PC-3 (cell line): ENCODE data around the gene LGALS16. TPM values are rescaled to one million over a fixed set of nuclear protein-coding genes. Genes with fewer than 3 reads are reported as not detected.
"Not testable (repeated sequence)": the region's sequence is repeated elsewhere in the genome, so short reads cannot be mapped to it uniquely, and the experiment has no call there.

ENCODE experiments used
- ATAC-seq: fragments of 200-7000 bp; cut with Tn5 transposase; 2 replicates; pipeline ENCODE4 v1.9.1; 2020; ENCODE audit warnings: mild to moderate bottlenecking, moderate library complexity
- BruUV-seq: library from RNA; stranded (reverse); fragments of 400-500 nt; replicated peaks from 2 replicates; lab custom pipeline; 2021; lab: Mats Ljungman, UMichigan
- CTCF ChIA-PET: fragments of 300-600 bp; sonication (Branson Sonifier 250); formaldehyde crosslinking; loops from one replicate; lab custom pipeline; 2022; ENCODE audit warnings: antibody characterized with exemption; lab: Charles Lee
- POLR2A ChIA-PET: fragments of 300-600 bp; sonication (Branson Sonifier 250); formaldehyde crosslinking; loops from one replicate; lab custom pipeline; 2022; ENCODE audit warnings: antibody characterized with exemption; ENCODE audit not compliant: unreplicated experiment; lab: Charles Lee
- DNase-seq: peaks from one replicate; pipeline ENCODE4 v3.0.0-alpha.2; 2015
- H2AFZ ChIP-seq: fragments of 300-600 bp; sonication (generic); 2 replicates; pipeline ENCODE4 v1.6.0; 2016; ENCODE audit warnings: antibody characterized with exemption, low read length
- H3F3A ChIP-seq: fragments of 300-600 bp; sonication (generic); one replicate; pipeline ENCODE4 v1.6.0; 2017; ENCODE audit warnings: antibody characterized with exemption, low read length, control low read depth, mild to moderate bottlenecking; ENCODE audit not compliant: unreplicated experiment
- H3K27ac ChIP-seq: fragments of 300-600 bp; sonication (generic); 2 replicates; pipeline ENCODE4 v1.5.1; 2016; ENCODE audit warnings: mild to moderate bottlenecking, low read length
- H3K27me3 ChIP-seq: fragments of 300-600 bp; sonication (generic); 2 replicates; pipeline ENCODE4 v1.6.1; 2016; ENCODE audit warnings: low read length, mixed read lengths
- H3K36me3 ChIP-seq: fragments of 300-600 bp; sonication (generic); 2 replicates; pipeline ENCODE4 v1.6.1; 2016; ENCODE audit warnings: low read depth, mixed run types, low read length, mixed read lengths
- H3K4me1 ChIP-seq: fragments of 300-600 bp; sonication (generic); 2 replicates; pipeline ENCODE4 v1.5.1; 2016; ENCODE audit warnings: low read length; ENCODE audit not compliant: insufficient read depth
- H3K4me2 ChIP-seq: fragments of 300-600 bp; sonication (generic); 2 replicates; pipeline ENCODE4 v1.6.0; 2016; ENCODE audit warnings: low read length
- H3K4me3 ChIP-seq: fragments of 300-600 bp; sonication (generic); 2 replicates; pipeline ENCODE4 v1.5.1; 2016; ENCODE audit warnings: mild to moderate bottlenecking, low read length, mixed read lengths
- H3K79me2 ChIP-seq: fragments of 300-600 bp; sonication (generic); 2 replicates; pipeline ENCODE4 v1.6.1; 2017; ENCODE audit warnings: low read length, mixed read lengths
- H3K9ac ChIP-seq: fragments of 300-600 bp; sonication (generic); 2 replicates; pipeline ENCODE4 v1.6.0; 2016; ENCODE audit warnings: mild to moderate bottlenecking, low read length
- H3K9me2 ChIP-seq: fragments of 300-600 bp; sonication (generic); replicated peaks from 2 replicates; pipeline ENCODE4 v1.6.1; 2016; ENCODE audit warnings: mixed run types, low read length, mixed read lengths
- H3K9me3 ChIP-seq: fragments of 300-600 bp; sonication (generic); 2 replicates; pipeline ENCODE4 v1.6.1; 2016; ENCODE audit warnings: low read length, mixed read lengths
- H4K20me1 ChIP-seq: fragments of 300-600 bp; sonication (generic); 2 replicates; pipeline ENCODE4 v1.6.1; 2016; ENCODE audit warnings: low read length, mixed read lengths
- CTCF ChIP-seq: fragments of 300-600 bp; sonication (generic); conservative IDR thresholded peaks from 2 replicates; pipeline ENCODE4 v1.5.1; 2017; ENCODE audit warnings: antibody characterized with exemption, low read depth, mild to moderate bottlenecking, low read length
- EZH2 ChIP-seq: fragments of 300-600 bp; sonication (generic); IDR thresholded peaks from one replicate; pipeline ENCODE4 v1.6.1; 2017; ENCODE audit warnings: antibody characterized with exemption, mild to moderate bottlenecking, low read length; ENCODE audit not compliant: unreplicated experiment
- EZH2phosphoT487 ChIP-seq: fragments of 300-600 bp; sonication (generic); IDR thresholded peaks from 2 replicates; pipeline ENCODE4 v1.6.1; 2018; ENCODE audit warnings: mild to moderate bottlenecking, antibody characterized with exemption, low read length, borderline replicate concordance
- intact Hi-C: fragments of 100-400 bp; cut with micrococcal nuclease; formaldehyde crosslinking; loops from 2 replicates; pipeline ENCODE4 v1.9.0; 2023
- total RNA-seq: library from RNA; depleted of rRNA; stranded (reverse); fragments of >200 nt; gene quantifications from 2 replicates; pipeline ENCODE4 v1.2.3, GENCODE V29; 2014

LGALS16 gene
- total RNA-seq, 1 experiment from 2014 or later, result not detected

GRCh38 chr19:39627631-39628030 is 28.1 kb upstream of the LGALS16 start:
- H2AFZ ChIP-seq, H3K9me3 ChIP-seq, H3F3A ChIP-seq, H3K4me3 ChIP-seq, H3K9me2 ChIP-seq, H3K9ac ChIP-seq, ATAC-seq, BruUV-seq, H4K20me1 ChIP-seq, H3K27ac ChIP-seq, POLR2A ChIA-PET, H3K4me2 ChIP-seq, H3K36me3 ChIP-seq, H3K4me1 ChIP-seq, H3K79me2 ChIP-seq: not testable (repeated sequence)
- peak; percentile 42 for TF ChIP-seq CTCF
- CTCF ChIA-PET, result interaction anchor here (0.6 kb wide), 1 partner anchor 19 kb away, joined by 4 read pairs; no protein-coding TSS in a partner anchor
- peak; percentile 32 for DNase-seq
- intact Hi-C loops, result loop anchor here (1.0 kb wide), 1 partner anchor 76 kb away; no protein-coding TSS in a partner anchor
- peaks cover 42% of the 10 kb centered on the region for H3K27me3 ChIP-seq

- DNase-seq (no peak), ATAC-seq (no peak)
- no peaks in the 10 kb centered on the region for H3K9me2 ChIP-seq
- no peak overlapping the region for H3K9ac ChIP-seq
- H4K20me1 ChIP-seq, result no peaks in the 10 kb centered on the region
- H3K27me3 ChIP-seq, result peaks cover 11% of the 10 kb centered on the region
- intact Hi-C loops, result no loop called here
- no peaks in the 10 kb centered on the region for H3K79me2 ChIP-seq
- H3K27ac ChIP-seq, result no peak overlapping the region
- no peak overlapping the region for H3K4me2 ChIP-seq
- H3K4me1 ChIP-seq, result no peaks in the 10 kb centered on the region
- TF ChIP-seq EZH2phosphoT487 (no peak), CTCF (no peak), EZH2 (no peak)
- no peaks in the 10 kb centered on the region for H3K9me3 ChIP-seq
- POLR2A ChIA-PET, result no interaction called here
- no peaks in the 10 kb centered on the region for H3F3A ChIP-seq
- BruUV-seq, result no TSS peak
- H3K36me3 ChIP-seq, result no peaks in the 10 kb centered on the region
- CTCF ChIA-PET, result interaction anchor here (0.7 kb wide), 1 partner anchor 145 kb away, joined by 4 read pairs; no protein-coding TSS in a partner anchor
- H3K4me3 ChIP-seq, result no peak overlapping the region
- no peak overlapping the region for H2AFZ ChIP-seq
Measured at GRCh38 chr19:39631178-39631577, 24.5 kb upstream of the LGALS16 start.

- Histone ChIP-seq H3K27ac (no peak overlapping the region), H3K36me3 (no peaks in the 10 kb centered on the region), H4K20me1 (no peaks in the 10 kb centered on the region), H3K4me3 (no peak overlapping the region), H3K9me2 (no peaks in the 10 kb centered on the region), H2AFZ (no peak overlapping the region), H3K4me2 (no peak overlapping the region), H3K4me1 (no peaks in the 10 kb centered on the region), H3K9me3 (no peaks in the 10 kb centered on the region), H3K27me3 (peaks cover 12% of the 10 kb centered on the region), H3K79me2 (no peaks in the 10 kb centered on the region), H3K9ac (no peak overlapping the region), H3F3A (no peaks in the 10 kb centered on the region)
- ChIA-PET POLR2A (no interaction called here), CTCF (no interaction called here)
- intact Hi-C loops, result no loop called here
- no TSS peak for BruUV-seq
- ATAC-seq, result no peak
- DNase-seq, result no peak
- TF ChIP-seq EZH2, result no peak
- TF ChIP-seq CTCF, result no peak
- TF ChIP-seq EZH2phosphoT487, result no peak
Measured at GRCh38 chr19:39631626-39632025, 24.1 kb upstream of the LGALS16 start.
